GM21737 (cell line): ENCODE data around the gene DYRK2.
A peak's percentile ranks its signal among the peaks of the same experiment; 100 is the strongest.

Source experiments
- ATAC-seq: cut with Tn5 transposase; IDR thresholded peaks from one replicate; pipeline ENCODE4 v1.9.1; 2021; ENCODE audit warnings: mild to moderate bottlenecking, moderate library complexity; ENCODE audit not compliant: unreplicated experiment

Gene DYRK2

GRCh38 chr12:67648521-67649260 lies at the start of gene DYRK2:
Gene DYRK2, plus strand, starts transcription at chr12:67648745. Its CDS starts 389 bp downstream, at chr12:67649134.
- peak; percentile 49 for ATAC-seq

GRCh38 chr12:67599691-67600090 lies 48.9 kb upstream of the DYRK2 start:
- ATAC-seq, result no peak

- no peak for ATAC-seq
Measured at GRCh38 chr12:67601126-67601525, 47.4 kb upstream of the DYRK2 start.

GRCh38 chr12:67609226-67609870 lies 39.2 kb upstream of the DYRK2 start:
- no peak for ATAC-seq

- no peak for ATAC-seq
Measured at GRCh38 chr12:67613040-67613439, 35.5 kb upstream of the DYRK2 start.

- ATAC-seq, result no peak
Measured at GRCh38 chr12:67617629-67618028, 30.9 kb upstream of the DYRK2 start.

- ATAC-seq, result no peak
Measured at GRCh38 chr12:67618303-67618702, 30.2 kb upstream of the DYRK2 start.

GRCh38 chr12:67621112-67621511 lies 27.4 kb upstream of the DYRK2 start:
- ATAC-seq, result no peak

GRCh38 chr12:67621926-67622325 lies 26.6 kb upstream of the DYRK2 start:
- ATAC-seq, result no peak

- ATAC-seq, result no peak
Measured at GRCh38 chr12:67623259-67623658, 25.3 kb upstream of the DYRK2 start.

GRCh38 chr12:67624355-67624754 lies 24.2 kb upstream of the DYRK2 start:
- ATAC-seq, result no peak

- no peak for ATAC-seq
Measured at GRCh38 chr12:67625004-67625403, 23.5 kb upstream of the DYRK2 start.

- ATAC-seq, result no peak
Measured at GRCh38 chr12:67626156-67626555, 22.4 kb upstream of the DYRK2 start.

GRCh38 chr12:67630373-67631088 lies 18.0 kb upstream of the DYRK2 start:
- ATAC-seq, result peak; percentile 99

- no peak for ATAC-seq
Measured at GRCh38 chr12:67632005-67632404, 16.5 kb upstream of the DYRK2 start.

GRCh38 chr12:67633024-67633610 lies 15.4 kb upstream of the DYRK2 start:
- ATAC-seq, result no peak

- ATAC-seq, result no peak
Measured at GRCh38 chr12:67633708-67634107, 14.8 kb upstream of the DYRK2 start.

GRCh38 chr12:67634303-67634761 lies 14.2 kb upstream of the DYRK2 start:
- no peak for ATAC-seq

- ATAC-seq, result no peak
Measured at GRCh38 chr12:67637718-67638117, 10.8 kb upstream of the DYRK2 start.

GRCh38 chr12:67638694-67639093 lies 9.9 kb upstream of the DYRK2 start:
- no peak for ATAC-seq

GRCh38 chr12:67640863-67641262 lies 7.7 kb upstream of the DYRK2 start:
- ATAC-seq, result no peak
